ENCODE data around the gene NUCB1.

The NUCB1 gene

DNA sequence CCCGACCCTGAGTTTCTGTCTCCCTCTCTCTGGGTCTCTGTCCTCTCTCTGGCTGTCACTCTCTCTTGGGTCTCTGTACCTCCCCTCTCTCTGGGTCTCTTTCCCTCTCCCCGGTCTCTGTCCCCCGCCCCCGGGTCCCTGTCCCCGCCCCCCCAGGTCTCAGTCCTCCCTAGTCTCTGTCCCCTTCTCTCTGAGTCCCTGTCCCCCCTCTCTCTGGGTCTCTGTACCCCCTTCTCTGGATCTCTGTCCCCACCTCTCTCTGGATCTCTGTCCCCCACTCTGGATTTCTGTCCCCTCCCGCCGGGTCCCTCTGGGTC, 62.7 kb downstream of the NUCB1 start:
- DNase-seq (ENCODE audit: low read depth) = no peak

GRCh38 chr19:48963371-48964204, 63.5 kb downstream of the NUCB1 start:
- peak; percentile 60 for DNase-seq (ENCODE audit: low read depth)

- DNase-seq (ENCODE audit: low read depth) = no peak
Observed at GRCh38 chr19:48964205-48965039, 64.3 kb downstream of the NUCB1 start.

- peak; percentile 87 for DNase-seq (ENCODE audit: low read depth)
Observed at GRCh38 chr19:48965040-48965805, 65.1 kb downstream of the NUCB1 start, which contains the start of gene FTL. TSS of gene FTL (plus strand) at chr19:48965309. CDS start at chr19:48965508, 199 bp downstream.

GRCh38 chr19:48965806-48966540, 65.9 kb downstream of the NUCB1 start:
- DNase-seq (ENCODE audit: low read depth) = peak; percentile 85

DNA sequence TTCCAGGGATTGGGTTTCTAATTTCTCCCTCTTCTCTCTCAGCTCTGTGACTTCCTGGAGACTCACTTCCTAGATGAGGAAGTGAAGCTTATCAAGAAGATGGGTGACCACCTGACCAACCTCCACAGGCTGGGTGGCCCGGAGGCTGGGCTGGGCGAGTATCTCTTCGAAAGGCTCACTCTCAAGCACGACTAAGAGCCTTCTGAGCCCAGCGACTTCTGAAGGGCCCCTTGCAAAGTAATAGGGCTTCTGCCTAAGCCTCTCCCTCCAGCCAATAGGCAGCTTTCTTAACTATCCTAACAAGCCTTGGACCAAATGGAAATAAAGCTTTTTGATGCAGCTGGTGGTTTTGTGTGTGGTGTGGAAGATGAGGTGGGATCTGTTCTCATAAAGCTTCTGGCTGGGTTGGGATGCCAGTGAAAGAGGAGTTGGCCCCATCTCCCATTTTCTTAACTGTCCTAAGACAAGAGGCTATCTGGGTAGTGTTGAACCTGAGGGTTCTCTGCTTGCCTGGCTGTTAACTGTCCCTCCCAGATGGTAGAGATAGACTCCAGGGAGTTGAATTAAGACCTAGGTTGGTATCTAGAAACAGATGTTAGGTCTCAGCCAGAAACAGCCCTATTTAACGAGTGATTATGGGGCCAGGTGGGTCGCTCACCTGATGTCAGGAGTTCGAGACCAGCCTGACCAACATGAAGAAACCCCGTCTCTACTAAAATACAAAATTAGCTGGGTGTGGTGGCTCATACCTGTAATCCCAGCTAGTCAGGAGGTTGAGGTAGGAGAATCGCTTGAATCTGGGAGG, 66.6 kb downstream of the NUCB1 start:
- no peak for DNase-seq (ENCODE audit: low read depth)

DNA sequence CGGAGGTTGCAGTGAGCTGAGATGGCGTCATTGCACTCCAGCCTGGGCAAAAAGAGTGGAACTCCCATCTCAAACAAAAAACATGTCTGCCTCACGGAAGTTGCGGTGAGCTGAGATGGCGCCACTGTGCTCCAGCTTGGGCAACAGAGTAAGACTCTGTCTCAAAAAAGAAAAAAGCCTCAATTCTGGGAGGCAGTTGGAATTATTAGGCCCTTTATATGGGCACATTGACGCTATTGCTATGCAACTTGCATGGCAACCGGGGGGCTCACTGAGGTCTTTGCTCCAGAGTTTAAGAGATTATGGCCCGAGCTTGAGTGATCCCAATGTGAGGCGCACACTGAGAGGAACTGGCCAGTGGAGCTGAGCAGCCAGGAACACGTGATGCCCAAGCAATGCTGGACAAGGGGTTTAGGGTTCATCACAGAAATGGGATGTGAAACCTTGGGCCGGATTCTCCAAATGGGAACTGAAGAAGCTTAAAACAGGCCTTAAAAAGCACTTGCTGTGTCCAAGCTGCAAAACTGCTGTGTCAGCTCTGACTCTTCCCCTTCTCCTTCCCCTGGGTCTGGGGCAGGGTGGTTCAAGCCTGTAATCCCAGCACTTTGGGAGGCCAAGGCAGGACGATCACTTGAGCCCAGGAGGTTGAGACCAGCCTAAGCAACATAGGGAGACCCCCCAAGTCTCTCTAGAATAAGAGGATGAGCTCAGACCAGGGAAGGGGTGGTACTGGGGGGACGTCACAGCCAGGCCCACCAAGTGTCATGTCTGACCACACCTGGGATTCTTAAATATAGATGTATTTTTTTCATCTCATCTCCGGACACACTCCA, 67.5 kb downstream of the NUCB1 start:
- no peak for DNase-seq (ENCODE audit: low read depth)

- DNase-seq (ENCODE audit: low read depth) = no peak
Observed at GRCh38 chr19:48968179-48968661, 68.1 kb downstream of the NUCB1 start.

GRCh38 chr19:48968813-48969218, 68.7 kb downstream of the NUCB1 start:
- no peak for DNase-seq (ENCODE audit: low read depth)

GRCh38 chr19:48969276-48970138, 69.4 kb downstream of the NUCB1 start:
- DNase-seq (ENCODE audit: low read depth) = no peak

GRCh38 chr19:48970139-48970766, 70.1 kb downstream of the NUCB1 start:
- DNase-seq (ENCODE audit: low read depth) = no peak

GRCh38 chr19:48970923-48971395, 70.8 kb downstream of the NUCB1 start:
- peak; percentile 75 for DNase-seq (ENCODE audit: low read depth)

Data from activated T-cell treated with anti-CD3 and anti-CD28 coated beads for 24 hours (primary cell).